ENCODE measurements around the gene LYRM4. TPM values are rescaled to one million over a fixed set of nuclear protein-coding genes. Genes with fewer than 3 reads are reported as not detected.

Gene LYRM4
- total RNA-seq, 4 donors from 2014 or later = 16.9 to 20.9 (median 18.4) TPM

- H3K4me1 ChIP-seq = peaks cover 0 to 16% (median 13%) of the 10 kb centered on the region in 4 donors
- intact Hi-C loops (cut with DNase I) = no loop called here
- no peaks in the 10 kb centered on the region for H3K9me3 ChIP-seq
- H3K27ac ChIP-seq (replicated peaks in 1 of 4) = no peak overlapping the region
- H3K4me3 ChIP-seq = no peak overlapping the region
- H3K27me3 ChIP-seq = no peaks in the 10 kb centered on the region
- DNase-seq (ENCODE audit: extremely low spot score) = no peak
- WGBS = 64% methylated on average over 9 of the region's 9 CpGs
- H3K36me3 ChIP-seq = no peaks in the 10 kb centered on the region
- TF ChIP-seq POLR2A (IDR thresholded peaks at IDR 0.05; ENCODE audit: low read depth) = no peak
- no peak for TF ChIP-seq POLR2AphosphoS5 (IDR thresholded peaks at IDR 0.05)
- TF ChIP-seq EP300 (IDR thresholded peaks at IDR 0.05) = no peak
- peak; percentile 45 to 76 (median 48) for TF ChIP-seq CTCF (IDR thresholded peaks at IDR 0.05)
Observed at GRCh38 chr6:5135788-5136376, 124.9 kb downstream of the LYRM4 start.

DNA sequence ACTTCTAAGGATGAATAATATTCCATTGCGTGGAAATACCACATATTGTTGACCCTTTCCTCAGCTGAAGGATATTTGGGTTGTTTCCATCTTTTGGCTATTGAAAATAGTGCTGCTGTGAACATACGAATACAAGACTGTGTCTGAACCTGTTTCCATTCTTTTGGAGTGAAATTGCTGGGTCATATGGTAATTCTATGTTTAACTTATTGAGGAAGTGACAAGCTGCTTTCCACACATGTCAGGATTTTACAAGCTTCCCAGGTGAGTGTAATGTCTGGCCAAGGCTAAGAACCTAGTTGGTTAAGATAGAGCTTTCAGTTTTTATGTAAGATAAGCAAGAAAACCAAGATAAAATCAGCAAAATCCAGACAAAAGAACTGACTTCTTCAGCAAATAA lies 126.8 kb downstream of the LYRM4 start:
- TF ChIP-seq CTCF (IDR thresholded peaks at IDR 0.05) (no peak), POLR2AphosphoS5 (IDR thresholded peaks at IDR 0.05) (no peak), POLR2A (IDR thresholded peaks at IDR 0.05; ENCODE audit: low read depth) (no peak), EP300 (IDR thresholded peaks at IDR 0.05) (no peak)
- Histone ChIP-seq H3K27ac (replicated peaks in 1 of 4) (no peak overlapping the region), H3K36me3 (no peaks in the 10 kb centered on the region), H3K27me3 (no peaks in the 10 kb centered on the region), H3K4me3 (no peak overlapping the region), H3K4me1 (peaks cover 0 to 16% (median 13%) of the 10 kb centered on the region in 4 donors), H3K9me3 (no peaks in the 10 kb centered on the region)
- no peak for DNase-seq (ENCODE audit: extremely low spot score)
- WGBS = 95% methylated on average over 2 of the region's 2 CpGs
- intact Hi-C loops (cut with DNase I) = no loop called here

DNA sequence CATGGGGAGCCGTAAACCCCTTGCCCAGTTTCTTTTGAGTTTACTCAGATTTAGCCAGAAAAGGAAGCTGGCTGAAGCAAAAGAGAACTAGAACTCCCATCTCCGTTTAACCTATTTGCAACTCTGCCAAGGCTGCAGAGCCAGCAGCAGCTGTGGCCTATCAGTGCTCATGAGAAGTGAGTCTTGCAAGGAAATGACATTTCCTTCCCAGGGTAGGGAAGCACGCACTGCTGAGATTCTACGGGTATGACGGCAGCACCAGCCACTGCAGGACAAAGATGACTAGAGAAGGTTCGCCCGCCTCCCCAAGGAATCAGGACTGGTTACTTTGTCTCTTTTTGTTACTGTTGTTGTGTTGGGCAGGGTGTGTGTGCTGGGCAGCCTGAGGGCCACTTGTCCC lies 128.0 kb downstream of the LYRM4 start:
- intact Hi-C loops (cut with DNase I) = no loop called here
- Histone ChIP-seq H3K27ac (replicated peaks in 1 of 4) (peak overlapping the region; percentile 42 to 54 (median 48)), H3K4me3 (peak overlapping the region; percentile 20 to 36 (median 24))

DNA sequence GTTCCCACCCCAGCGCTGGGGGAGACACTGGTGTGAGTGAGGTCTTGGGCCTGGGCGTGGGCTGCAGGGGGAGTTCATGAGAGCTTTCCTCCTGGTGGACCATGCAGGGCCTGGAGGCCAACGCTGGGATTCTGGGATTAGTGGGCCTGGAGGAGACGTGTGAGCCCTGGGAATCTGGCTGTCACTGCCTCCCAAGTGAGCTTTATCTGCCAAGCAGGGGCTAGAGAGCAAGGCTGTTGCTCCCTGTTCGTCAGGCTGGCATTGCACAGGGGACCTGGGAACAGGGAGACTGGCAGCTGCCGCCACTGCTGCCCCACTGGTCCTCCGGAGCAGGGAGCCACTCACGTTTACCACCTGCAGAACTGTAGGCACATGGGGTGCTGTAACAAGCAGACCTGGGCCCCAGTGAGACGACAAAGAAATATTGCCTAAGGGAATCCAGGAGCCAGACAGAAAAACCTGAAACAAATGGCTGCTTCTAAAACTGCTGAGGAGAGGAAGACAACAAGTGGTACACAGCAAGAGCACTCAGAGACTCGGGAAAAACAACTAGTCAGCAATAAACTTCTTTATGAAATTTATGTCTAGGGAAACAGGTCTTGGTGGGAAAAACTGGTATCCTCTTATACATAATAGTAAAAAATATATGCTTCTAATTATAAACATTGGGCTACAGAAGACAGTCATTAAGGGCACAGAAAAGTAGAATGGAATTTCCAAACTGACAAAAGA lies 130.4 kb downstream of the LYRM4 start:
- Histone ChIP-seq H3K36me3 (no peaks in the 10 kb centered on the region), H3K27ac (replicated peaks in 1 of 4) (no peak overlapping the region), H3K27me3 (no peaks in the 10 kb centered on the region), H3K4me3 (no peak overlapping the region), H3K9me3 (no peaks in the 10 kb centered on the region), H3K4me1 (peaks cover 0 to 16% (median 13%) of the 10 kb centered on the region in 4 donors)
- no peak for TF ChIP-seq POLR2A (IDR thresholded peaks at IDR 0.05; ENCODE audit: low read depth)
- TF ChIP-seq POLR2AphosphoS5 (IDR thresholded peaks at IDR 0.05) = no peak
- no peak for TF ChIP-seq EP300 (IDR thresholded peaks at IDR 0.05)
- TF ChIP-seq CTCF (IDR thresholded peaks at IDR 0.05) = no peak
- DNase-seq (ENCODE audit: extremely low spot score) = no peak
- WGBS = 93% methylated on average over 8 of the region's 10 CpGs
- intact Hi-C loops (cut with DNase I) = no loop called here

More for the DNA sequence above, 128.0 kb downstream of the LYRM4 start:
- no peak for DNase-seq (ENCODE audit: extremely low spot score)
- TF ChIP-seq CTCF (IDR thresholded peaks at IDR 0.05) (no peak), POLR2AphosphoS5 (IDR thresholded peaks at IDR 0.05) (peak; percentile 77 to 85)
- 11% methylated on average over 7 of the region's 7 CpGs for WGBS
- Histone ChIP-seq H3K36me3 (no peaks in the 10 kb centered on the region), H3K9me3 (no peaks in the 10 kb centered on the region), H3K4me1 (peaks cover 0 to 16% (median 13%) of the 10 kb centered on the region in 4 donors), H3K27me3 (no peaks in the 10 kb centered on the region)

Measured in esophagus muscularis mucosa (tissue), 4 donors.